ELR (cell line): ENCODE data around the gene TAL1.
A peak's percentile ranks its signal among the peaks of the same experiment; 100 is the strongest.
"Not testable (repeated sequence)": the region's sequence is repeated elsewhere in the genome, so short reads cannot be mapped to it uniquely, and the experiment has no call there.

Experiments
- DNase-seq: peaks from one replicate; pipeline ENCODE4 v3.0.0-alpha.2; 2015; ENCODE audit warnings: low read depth

TAL1 gene

DNA sequence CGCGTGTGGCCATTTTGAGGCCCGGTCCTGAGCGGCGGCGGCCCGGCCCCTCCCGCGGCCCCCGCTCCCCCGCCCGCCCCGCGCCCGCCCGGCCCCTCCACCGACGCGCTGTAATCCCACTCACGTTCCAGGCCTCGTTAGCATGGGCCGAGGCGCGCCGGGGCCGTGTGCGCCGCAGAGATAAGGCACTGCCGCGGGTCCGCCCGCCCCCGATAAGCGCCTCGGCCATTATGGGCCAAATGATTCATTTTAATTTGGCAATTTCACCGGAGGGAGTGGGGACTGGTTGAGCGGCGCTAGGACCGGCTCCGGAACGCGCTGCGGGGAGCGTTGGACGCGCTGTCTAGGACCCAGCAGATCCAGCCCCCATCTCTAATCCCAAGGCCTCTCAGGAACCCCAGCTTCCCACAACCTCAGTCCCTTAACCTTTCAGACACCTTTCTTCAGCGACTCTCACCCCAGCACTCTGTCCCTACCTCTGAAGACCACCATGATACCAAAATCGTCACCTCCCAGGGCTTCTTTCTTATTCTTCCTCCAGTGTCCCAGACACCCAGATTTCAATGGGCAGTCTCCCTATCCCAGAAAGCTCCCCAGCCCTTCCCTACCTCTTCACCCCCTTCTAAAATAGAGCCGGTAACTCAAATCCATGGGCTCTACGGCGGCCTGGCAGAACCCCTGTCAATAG, at the start of gene TAL1:
Gene TAL1, minus strand, starts transcription at position 39 of the 688 bp plus-strand sequence. CDS start 6,337 bp downstream, outside the sequence.
- no peak for DNase-seq

GRCh38 chr1:47280142-47280541, 48.1 kb upstream of the TAL1 start:
- DNase-seq = peak; percentile 30

DNA sequence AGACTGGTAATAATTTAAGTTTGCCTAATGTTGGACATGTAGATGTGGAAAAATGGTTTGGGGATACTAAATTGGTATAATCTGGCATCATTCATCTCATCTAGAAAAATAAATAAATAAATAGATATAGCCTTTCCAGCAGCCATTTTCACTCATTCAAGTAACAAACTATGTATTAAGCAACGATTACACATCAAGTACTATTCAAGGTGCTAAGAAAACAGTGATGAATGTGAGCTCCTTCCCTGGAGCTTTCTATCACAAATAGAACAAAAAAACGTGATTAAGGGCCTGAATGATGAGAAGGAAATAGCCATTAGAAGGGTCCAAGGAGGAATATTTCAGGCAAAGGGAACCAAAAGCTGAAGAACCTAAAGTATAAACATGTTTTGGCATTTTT, 44.8 kb upstream of the TAL1 start:
- DNase-seq = no peak

DNA sequence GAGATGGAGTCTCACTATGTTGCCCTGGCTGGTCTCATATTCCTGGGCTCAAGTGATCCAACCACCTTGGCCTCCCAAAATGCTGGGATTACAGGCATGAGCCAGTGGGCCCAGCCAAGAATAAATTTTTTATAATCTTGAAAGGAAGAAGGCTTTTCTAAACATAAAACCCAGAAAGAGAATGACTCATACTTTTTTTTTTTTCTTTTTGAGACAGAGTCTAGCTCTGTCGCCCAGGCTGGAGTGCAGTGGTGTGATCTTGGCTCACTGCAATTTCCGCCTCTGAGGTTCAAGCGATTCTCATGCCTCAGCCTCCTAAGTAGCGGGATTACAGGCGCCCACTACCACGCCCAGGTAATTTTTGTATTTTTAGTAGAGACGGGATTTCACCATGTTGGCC, 43.8 kb upstream of the TAL1 start:
- DNase-seq = peak; percentile 46

- DNase-seq = not testable (repeated sequence)
Measured at GRCh38 chr1:47265529-47265928, 33.5 kb upstream of the TAL1 start.

DNA sequence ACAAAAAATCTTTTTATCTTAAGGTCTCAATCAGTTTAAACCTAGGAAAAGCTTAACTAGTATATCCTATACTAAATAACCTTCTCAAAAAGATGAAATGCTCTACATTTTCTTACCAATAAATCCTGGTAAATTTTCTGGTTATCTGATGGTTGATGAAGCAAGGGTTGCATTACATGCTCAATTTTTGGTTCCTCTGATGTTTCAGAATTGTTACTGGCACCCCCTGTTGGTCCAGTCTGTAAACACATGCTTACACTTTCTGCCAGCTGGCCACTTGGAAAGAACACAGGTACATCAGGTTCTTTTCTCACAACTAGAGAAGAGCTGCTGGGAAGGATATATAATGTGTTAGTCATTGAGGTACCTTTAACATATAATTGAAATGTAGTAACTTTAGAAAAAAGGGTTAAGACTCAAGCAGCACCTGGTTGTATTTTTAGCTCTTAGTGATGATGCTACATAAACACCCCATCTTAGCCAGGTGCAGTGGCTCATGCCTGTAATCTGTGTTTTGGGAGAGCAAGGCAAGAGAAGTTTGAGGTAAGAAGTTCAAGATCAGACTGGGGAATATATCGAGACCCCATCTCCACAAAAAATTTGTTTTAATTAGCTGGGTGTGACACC, 30.9 kb upstream of the TAL1 start:
- DNase-seq = peak; percentile 59

- no peak for DNase-seq
Measured at GRCh38 chr1:47257224-47257623, 25.2 kb upstream of the TAL1 start.

DNA sequence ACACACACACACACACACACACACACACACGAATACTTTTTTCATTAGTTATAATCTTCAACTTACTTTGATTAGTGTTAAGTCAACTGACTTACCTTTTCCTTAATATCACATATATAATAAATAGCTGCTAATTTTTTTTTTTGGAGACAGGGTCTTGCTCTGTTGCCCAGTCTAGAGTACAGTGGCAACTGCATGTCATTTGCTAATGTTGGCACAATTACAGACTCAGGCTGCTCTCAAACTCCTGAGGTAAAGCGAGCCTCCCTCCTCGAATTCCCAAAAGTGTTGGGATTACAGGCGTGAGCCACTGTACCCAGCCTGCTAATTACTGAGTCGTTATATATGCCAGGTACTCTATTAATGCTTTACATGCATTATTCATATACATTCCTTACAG, 20.8 kb upstream of the TAL1 start:
- DNase-seq = no peak

- no peak for DNase-seq
Measured at GRCh38 chr1:47252369-47252768, 20.3 kb upstream of the TAL1 start.

- no peak for DNase-seq
Measured at GRCh38 chr1:47249755-47250154, 17.7 kb upstream of the TAL1 start.

GRCh38 chr1:47244339-47244862, 12.4 kb upstream of the TAL1 start:
- no peak for DNase-seq

DNA sequence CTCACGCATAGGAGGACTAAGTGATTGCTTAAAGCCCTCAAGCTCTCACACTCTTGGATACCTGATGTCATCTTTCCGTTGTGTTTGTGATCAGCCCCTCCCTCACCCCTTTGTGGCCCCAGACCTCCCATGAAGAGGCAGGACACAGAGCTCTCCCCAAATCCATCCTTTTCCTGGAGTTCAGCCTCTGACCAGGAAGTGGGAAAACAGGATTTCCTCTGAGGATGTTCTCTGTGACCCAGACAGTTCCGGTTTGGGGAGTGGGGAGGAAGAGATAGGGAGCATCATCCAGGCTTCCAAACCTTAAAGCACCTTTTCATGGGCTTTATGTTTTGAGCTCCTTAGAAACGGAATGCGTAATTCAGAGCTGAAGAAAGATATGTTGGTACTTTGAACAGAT, 11.9 kb upstream of the TAL1 start:
- no peak for DNase-seq

GRCh38 chr1:47241114-47242113, 9.4 kb upstream of the TAL1 start:
- DNase-seq = no peak

DNA sequence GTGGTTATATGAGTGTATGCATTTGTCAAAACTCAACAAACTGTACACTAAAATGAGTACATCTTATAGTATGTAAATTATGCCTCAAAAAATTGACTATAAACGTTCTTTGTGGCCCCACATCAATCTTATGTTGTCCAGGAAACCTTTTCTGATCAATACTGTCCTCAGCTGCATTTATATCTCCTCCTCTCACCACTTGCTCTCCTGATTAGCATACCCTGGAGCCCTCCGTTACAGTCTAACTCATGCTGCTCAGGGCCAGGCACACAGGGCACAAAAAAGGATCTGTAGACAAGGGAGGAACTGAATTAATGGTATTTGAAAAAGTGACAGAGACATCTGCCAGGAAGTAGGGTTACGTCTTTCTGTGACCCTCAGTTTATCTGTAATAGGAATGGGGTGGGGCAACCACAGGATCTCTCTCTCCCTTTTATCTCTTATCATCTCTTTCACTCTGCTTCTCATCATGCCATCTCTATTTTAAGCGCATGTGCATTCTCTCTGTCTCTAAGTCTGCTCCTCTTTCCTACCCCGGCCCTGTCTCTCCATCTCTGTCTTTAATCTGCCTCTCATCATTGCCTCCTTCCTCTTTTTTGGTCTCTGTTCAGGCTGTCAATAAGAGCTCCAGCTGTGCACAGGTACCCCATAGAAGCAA, 7.0 kb upstream of the TAL1 start:
- DNase-seq = no peak

DNA sequence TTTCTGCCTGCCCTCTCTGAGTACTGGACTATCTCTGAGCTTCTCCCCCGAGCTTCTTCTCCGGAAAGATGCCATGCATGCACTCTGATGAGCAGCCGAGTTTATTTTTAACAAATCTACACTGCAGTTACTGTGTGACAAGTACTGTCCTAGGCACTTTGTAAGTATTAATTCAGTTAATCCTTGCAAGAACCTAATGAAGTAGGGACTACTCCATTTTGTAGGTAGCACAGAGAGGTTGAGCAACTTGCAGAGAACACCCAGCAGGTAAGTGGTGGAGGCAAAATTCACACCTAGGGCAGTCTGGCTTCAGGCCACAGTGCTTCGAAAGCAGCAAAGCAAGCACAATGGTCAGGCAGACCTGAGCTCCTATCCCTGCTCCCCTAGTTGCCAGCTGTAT, 3.8 kb upstream of the TAL1 start:
- DNase-seq = no peak

- no peak for DNase-seq
Measured at GRCh38 chr1:47235241-47235681, 3.2 kb upstream of the TAL1 start.

GRCh38 chr1:47233186-47233585, 1.2 kb upstream of the TAL1 start:
- DNase-seq = no peak

DNA sequence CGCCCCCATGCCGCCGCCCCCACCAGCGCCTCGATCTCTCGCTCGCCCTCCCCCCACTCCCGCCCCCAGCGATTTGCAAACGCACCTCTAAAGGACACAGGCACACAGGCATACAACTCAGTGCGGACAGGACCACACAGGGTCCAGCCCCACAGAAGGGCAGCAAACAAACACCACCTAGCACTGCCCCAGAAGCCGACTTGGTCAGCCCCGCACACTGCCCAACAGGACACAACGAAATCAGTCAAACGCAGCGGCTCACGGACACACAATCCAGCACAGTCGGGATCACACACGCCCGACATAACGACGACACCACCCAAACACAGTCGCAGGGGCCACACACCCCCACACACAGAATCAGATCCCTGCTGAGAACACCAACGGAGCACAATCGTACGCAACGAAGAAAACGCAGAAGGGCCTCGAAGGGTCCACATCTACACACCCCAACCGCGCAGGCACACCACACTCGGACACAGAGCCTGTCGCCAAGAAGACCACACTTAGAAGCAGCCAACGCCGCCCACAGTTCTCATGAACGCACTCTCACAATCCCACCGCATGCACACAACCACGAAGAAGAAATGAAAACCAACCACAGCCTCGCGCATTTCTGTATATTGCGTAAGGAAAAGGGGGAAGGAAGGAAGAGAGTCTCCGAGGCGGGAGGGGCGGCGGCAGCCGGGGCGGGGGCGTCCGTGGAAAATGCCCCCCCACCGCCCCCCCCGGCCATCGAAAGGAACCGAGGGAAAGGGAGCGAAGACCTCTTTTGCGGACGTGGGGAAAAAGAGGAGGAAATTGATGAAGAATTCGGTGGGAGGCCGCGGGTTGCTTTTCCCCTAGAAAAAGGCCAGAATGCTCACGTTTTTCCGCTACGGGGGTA, 481 bp downstream of the TAL1 start:
- DNase-seq = peak; percentile 22

GRCh38 chr1:47230692-47231300, 1.2 kb downstream of the TAL1 start:
- no peak for DNase-seq
